Mesothelial cell of epicardium (in vitro differentiated cells): ENCODE results near the gene CABCOCO1. TPM values are rescaled to one million over a fixed set of nuclear protein-coding genes. Genes with fewer than 3 reads are reported as not detected.
"Not testable (repeated sequence)": the region's sequence is repeated elsewhere in the genome, so short reads cannot be mapped to it uniquely, and the experiment has no call there.

Experiments
- DNase-seq, 2 experiments: peaks; one replicate each; pipeline ENCODE4 v3.0.0; 2021; ENCODE audit warnings: low spot score in 2 of 2; ENCODE audit not compliant: unreplicated experiment in 2 of 2
- H3K27ac Mint-ChIP-seq: 2 replicates; pipeline ENCODE4 v1.8.0; 2021; ENCODE audit warnings: mixed read lengths
- H3K27me3 Mint-ChIP-seq: 2 replicates; pipeline ENCODE4 v1.8.0; 2021; ENCODE audit warnings: low read depth, mixed read lengths
- H3K36me3 Mint-ChIP-seq: 2 replicates; pipeline ENCODE4 v1.8.0; 2021; ENCODE audit warnings: mixed read lengths
- H3K4me1 Mint-ChIP-seq: 2 replicates; pipeline ENCODE4 v1.8.0; 2021; ENCODE audit warnings: mixed read lengths
- H3K4me3 Mint-ChIP-seq: 2 replicates; pipeline ENCODE4 v1.8.0; 2021; ENCODE audit warnings: mild to moderate bottlenecking, moderate library complexity, mixed read lengths
- H3K9me3 Mint-ChIP-seq: 2 replicates; pipeline ENCODE4 v1.8.0; 2021; ENCODE audit warnings: mixed read lengths
- total RNA-seq: library from RNA; stranded (reverse); gene quantifications from 3 replicates; pipeline ENCODE4 v1.2.1, GENCODE V29; 2021
- TF ChIP-seq, protein P1 (sequence below): fragments of 200-600 bp; sonication (generic); IDR thresholded peaks from one replicate; pipeline ENCODE4 v1.5.0; 2021; ENCODE audit warnings: antibody characterized with exemption; ENCODE audit not compliant: unreplicated experiment

CABCOCO1 gene
- total RNA-seq, 1 donor from 2014 or later: 2.5 TPM

DNA sequence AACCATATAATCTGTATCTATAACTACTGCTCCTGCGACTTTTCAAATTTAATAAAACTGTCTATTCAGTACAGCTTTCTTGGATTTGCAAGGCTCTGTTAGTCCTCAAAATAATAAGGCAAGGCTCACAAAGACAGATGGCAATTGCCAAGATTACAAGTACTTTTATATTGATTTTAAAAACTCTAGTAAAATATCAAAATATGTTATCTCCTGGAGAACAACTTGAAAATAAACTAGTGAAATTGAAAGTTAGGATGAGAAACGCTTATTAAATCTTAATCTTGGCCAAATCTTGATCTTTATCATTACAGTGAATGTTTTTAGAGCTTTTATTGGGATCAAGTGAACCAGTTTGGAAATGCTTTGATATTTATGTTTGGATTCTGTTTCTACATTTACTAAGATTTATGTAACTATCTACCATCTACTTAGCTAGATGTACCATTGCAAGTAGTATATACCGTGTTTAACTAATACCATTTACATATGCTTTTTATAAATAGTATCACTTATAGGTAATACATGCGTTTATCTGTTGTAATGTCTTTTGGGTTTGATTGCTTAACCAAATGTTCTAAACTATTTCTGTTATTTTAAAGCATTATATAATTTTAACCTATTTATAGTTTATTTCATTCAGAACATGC is 70.0 kb downstream of the CABCOCO1 start:
- no peaks in the 10 kb centered on the region for H3K27me3 Mint-ChIP-seq
- no peak overlapping the region for H3K4me3 Mint-ChIP-seq
- H3K36me3 Mint-ChIP-seq: peaks cover 15% of the 10 kb centered on the region
- TF ChIP-seq, protein P1, sequence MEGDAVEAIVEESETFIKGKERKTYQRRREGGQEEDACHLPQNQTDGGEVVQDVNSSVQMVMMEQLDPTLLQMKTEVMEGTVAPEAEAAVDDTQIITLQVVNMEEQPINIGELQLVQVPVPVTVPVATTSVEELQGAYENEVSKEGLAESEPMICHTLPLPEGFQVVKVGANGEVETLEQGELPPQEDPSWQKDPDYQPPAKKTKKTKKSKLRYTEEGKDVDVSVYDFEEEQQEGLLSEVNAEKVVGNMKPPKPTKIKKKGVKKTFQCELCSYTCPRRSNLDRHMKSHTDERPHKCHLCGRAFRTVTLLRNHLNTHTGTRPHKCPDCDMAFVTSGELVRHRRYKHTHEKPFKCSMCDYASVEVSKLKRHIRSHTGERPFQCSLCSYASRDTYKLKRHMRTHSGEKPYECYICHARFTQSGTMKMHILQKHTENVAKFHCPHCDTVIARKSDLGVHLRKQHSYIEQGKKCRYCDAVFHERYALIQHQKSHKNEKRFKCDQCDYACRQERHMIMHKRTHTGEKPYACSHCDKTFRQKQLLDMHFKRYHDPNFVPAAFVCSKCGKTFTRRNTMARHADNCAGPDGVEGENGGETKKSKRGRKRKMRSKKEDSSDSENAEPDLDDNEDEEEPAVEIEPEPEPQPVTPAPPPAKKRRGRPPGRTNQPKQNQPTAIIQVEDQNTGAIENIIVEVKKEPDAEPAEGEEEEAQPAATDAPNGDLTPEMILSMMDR: no peak
- no peak for DNase-seq
- no peak overlapping the region for H3K27ac Mint-ChIP-seq
- peaks cover 29% of the 10 kb centered on the region for H3K4me1 Mint-ChIP-seq
- peaks cover 26% of the 10 kb centered on the region for H3K9me3 Mint-ChIP-seq

- TF ChIP-seq, protein P1: peak; percentile 38
- Mint-ChIP-seq H3K27ac (no peak overlapping the region), H3K4me1 (peaks cover 29% of the 10 kb centered on the region), H3K36me3 (peaks cover 15% of the 10 kb centered on the region), H3K4me3 (no peak overlapping the region), H3K9me3 (peaks cover 26% of the 10 kb centered on the region), H3K27me3 (no peaks in the 10 kb centered on the region)
- no peak for DNase-seq
Observed at GRCh38 chr10:61733358-61733940, 70.7 kb downstream of the CABCOCO1 start.

DNA sequence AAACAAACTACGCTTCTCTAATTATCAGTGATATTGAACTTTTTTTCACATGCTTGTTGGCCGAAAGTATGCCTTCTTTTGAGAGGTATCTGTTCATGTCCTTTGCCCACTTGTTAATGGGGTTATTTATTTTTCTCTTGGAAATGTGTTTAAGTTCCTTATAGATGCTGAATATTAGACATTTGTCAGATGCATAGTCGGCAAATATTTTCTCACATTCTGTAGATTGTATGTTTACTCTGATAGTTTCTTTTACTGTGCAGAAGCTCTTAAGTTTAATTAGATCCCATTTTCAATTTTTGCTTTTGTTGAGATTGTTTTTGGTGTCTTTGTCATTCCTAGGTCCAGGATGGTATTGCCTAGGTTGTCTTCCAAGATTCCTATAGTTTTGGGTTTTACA is 73.2 kb downstream of the CABCOCO1 start:
- no peak for DNase-seq
- H3K27me3 Mint-ChIP-seq: no peaks in the 10 kb centered on the region
- no peak overlapping the region for H3K4me3 Mint-ChIP-seq
- peaks cover 12% of the 10 kb centered on the region for H3K9me3 Mint-ChIP-seq
- H3K27ac Mint-ChIP-seq: no peak overlapping the region
- peaks cover 9% of the 10 kb centered on the region for H3K36me3 Mint-ChIP-seq
- peaks cover 29% of the 10 kb centered on the region for H3K4me1 Mint-ChIP-seq
- TF ChIP-seq, protein P1: no peak

DNA sequence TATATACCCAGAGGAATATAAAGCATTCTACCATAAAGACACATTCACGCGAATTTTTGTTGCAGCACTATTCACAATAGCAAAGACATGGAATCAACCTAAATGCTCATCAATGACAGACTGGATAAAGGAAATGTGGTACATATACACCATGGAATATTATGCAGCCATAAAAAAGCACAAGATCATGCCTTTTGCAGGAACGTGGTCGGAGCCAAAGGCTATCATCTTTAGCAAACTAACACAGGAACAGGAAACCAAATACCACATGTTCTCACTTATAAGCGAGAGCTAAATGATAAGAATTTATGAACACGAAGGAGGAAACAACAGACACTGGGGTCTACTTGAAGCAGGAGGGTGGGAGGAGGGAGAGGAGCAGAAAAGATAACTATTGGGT is 74.7 kb downstream of the CABCOCO1 start:
- not testable (repeated sequence) for H3K27ac Mint-ChIP-seq, DNase-seq, H3K36me3 Mint-ChIP-seq, H3K4me3 Mint-ChIP-seq, H3K27me3 Mint-ChIP-seq
- peaks cover 20% of the 10 kb centered on the region for H3K4me1 Mint-ChIP-seq
- peaks cover 12% of the 10 kb centered on the region for H3K9me3 Mint-ChIP-seq

DNA sequence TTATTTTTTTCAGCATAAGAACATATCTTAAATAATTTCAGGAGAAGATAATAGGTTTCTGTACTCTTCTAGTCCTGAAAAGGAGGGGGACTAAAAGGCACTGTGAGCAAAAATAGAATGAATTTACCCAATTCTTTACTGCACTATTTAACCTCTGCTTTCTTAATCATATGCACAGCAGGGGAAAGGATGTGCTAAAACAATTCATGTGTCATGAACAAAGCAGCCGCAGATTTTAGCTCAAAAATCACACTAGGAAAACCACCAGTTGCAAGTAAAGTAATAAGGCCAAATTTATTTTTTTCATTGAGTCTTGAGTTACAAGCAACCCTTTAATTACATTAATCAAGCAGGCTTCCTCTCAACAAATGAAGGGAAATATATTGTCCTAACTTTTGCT is 80.1 kb downstream of the CABCOCO1 start:
- no peak overlapping the region for H3K4me3 Mint-ChIP-seq
- H3K9me3 Mint-ChIP-seq: peaks cover 3% of the 10 kb centered on the region
- peaks cover 16% of the 10 kb centered on the region for H3K4me1 Mint-ChIP-seq
- TF ChIP-seq, protein P1: no peak
- H3K27ac Mint-ChIP-seq: no peak overlapping the region
- no peaks in the 10 kb centered on the region for H3K27me3 Mint-ChIP-seq
- DNase-seq: no peak
- H3K36me3 Mint-ChIP-seq: no peaks in the 10 kb centered on the region

- H3K36me3 Mint-ChIP-seq: no peaks in the 10 kb centered on the region
- H3K27ac Mint-ChIP-seq: no peak overlapping the region
- no peak for DNase-seq
- peaks cover 22% of the 10 kb centered on the region for H3K4me1 Mint-ChIP-seq
- TF ChIP-seq, protein P1: no peak
- peaks cover 3% of the 10 kb centered on the region for H3K9me3 Mint-ChIP-seq
- H3K27me3 Mint-ChIP-seq: no peaks in the 10 kb centered on the region
- H3K4me3 Mint-ChIP-seq: no peak overlapping the region
Observed at GRCh38 chr10:61744469-61744868, 81.7 kb downstream of the CABCOCO1 start.
